Nephron progenitor cell (in vitro differentiated cells): ENCODE data around the gene PLXNA4.

Experiments used
- DNase-seq: peaks from one replicate; pipeline ENCODE4 v3.0.0; 2021
- H3K27ac Mint-ChIP-seq: 2 replicates; pipeline ENCODE4 v1.8.0; 2021; ENCODE audit warnings: mild to moderate bottlenecking, moderate library complexity, mixed read lengths
- H3K27me3 Mint-ChIP-seq: 2 replicates; pipeline ENCODE4 v1.8.0; 2021; ENCODE audit warnings: mild to moderate bottlenecking, low read depth, mixed read lengths; ENCODE audit not compliant: poor library complexity
- H3K36me3 Mint-ChIP-seq: 2 replicates; pipeline ENCODE4 v1.8.0; 2021; ENCODE audit warnings: low read depth, mixed read lengths
- H3K4me1 Mint-ChIP-seq: 2 replicates; pipeline ENCODE4 v1.8.0; 2021; ENCODE audit warnings: mixed read lengths
- H3K4me3 Mint-ChIP-seq: 2 replicates; pipeline ENCODE4 v1.8.0; 2021; ENCODE audit warnings: mild to moderate bottlenecking, moderate library complexity, mixed read lengths
- H3K9me3 Mint-ChIP-seq: 2 replicates; pipeline ENCODE4 v1.8.0; 2021; ENCODE audit warnings: mild to moderate bottlenecking, moderate library complexity, mixed read lengths
- CTCF ChIP-seq: fragments of 200-600 bp; sonication (generic); IDR thresholded peaks from 2 replicates; pipeline ENCODE4 v1.5.0; 2021; ENCODE audit warnings: antibody characterized with exemption

PLXNA4 gene

GRCh38 chr7:132244903-132245480 is 331.3 kb downstream of the PLXNA4 start:
- H3K27ac Mint-ChIP-seq = no peak overlapping the region
- no peak overlapping the region for H3K4me3 Mint-ChIP-seq
- peaks cover 22% of the 10 kb centered on the region for H3K27me3 Mint-ChIP-seq
- DNase-seq = no peak
- no peaks in the 10 kb centered on the region for H3K36me3 Mint-ChIP-seq
- TF ChIP-seq CTCF = no peak
- H3K9me3 Mint-ChIP-seq = peaks cover 21% of the 10 kb centered on the region
- H3K4me1 Mint-ChIP-seq = no peaks in the 10 kb centered on the region

DNA sequence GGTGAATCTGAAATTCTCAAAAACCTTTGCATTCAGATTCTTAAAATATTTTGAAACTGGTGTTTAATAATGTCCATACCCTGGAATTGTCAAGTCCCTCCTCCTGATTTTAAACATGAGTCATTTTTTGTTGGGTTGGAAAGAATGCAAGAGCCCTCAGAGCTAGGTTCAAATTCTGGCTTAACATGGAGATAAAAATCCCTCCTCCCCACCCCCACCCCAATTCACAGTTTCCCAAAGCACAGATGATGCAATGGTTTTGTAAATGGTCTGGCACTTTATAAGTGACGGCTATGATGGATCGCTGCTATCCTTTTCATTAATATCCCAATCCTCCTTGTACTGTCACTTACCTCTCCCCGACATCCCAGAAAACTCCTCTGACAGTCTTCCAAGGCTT is 332.8 kb downstream of the PLXNA4 start:
- Mint-ChIP-seq H3K4me3 (no peak overlapping the region), H3K27ac (no peak overlapping the region), H3K27me3 (peaks cover 21% of the 10 kb centered on the region), H3K9me3 (peaks cover 21% of the 10 kb centered on the region), H3K36me3 (no peaks in the 10 kb centered on the region), H3K4me1 (no peaks in the 10 kb centered on the region)
- TF ChIP-seq CTCF = no peak
- DNase-seq = no peak

GRCh38 chr7:132243051-132243450 is 333.2 kb downstream of the PLXNA4 start:
- TF ChIP-seq CTCF = no peak
- no peak overlapping the region for H3K27ac Mint-ChIP-seq
- no peak for DNase-seq
- no peak overlapping the region for H3K4me3 Mint-ChIP-seq
- H3K27me3 Mint-ChIP-seq = peaks cover 19% of the 10 kb centered on the region
- peaks cover 21% of the 10 kb centered on the region for H3K9me3 Mint-ChIP-seq
- no peaks in the 10 kb centered on the region for H3K4me1 Mint-ChIP-seq
- no peaks in the 10 kb centered on the region for H3K36me3 Mint-ChIP-seq

GRCh38 chr7:132242192-132242812 is 334.0 kb downstream of the PLXNA4 start:
- H3K9me3 Mint-ChIP-seq = peaks cover 21% of the 10 kb centered on the region
- peaks cover 13% of the 10 kb centered on the region for H3K27me3 Mint-ChIP-seq
- H3K4me3 Mint-ChIP-seq = no peak overlapping the region
- no peak for DNase-seq
- no peaks in the 10 kb centered on the region for H3K36me3 Mint-ChIP-seq
- no peak for TF ChIP-seq CTCF
- no peaks in the 10 kb centered on the region for H3K4me1 Mint-ChIP-seq
- no peak overlapping the region for H3K27ac Mint-ChIP-seq

DNA sequence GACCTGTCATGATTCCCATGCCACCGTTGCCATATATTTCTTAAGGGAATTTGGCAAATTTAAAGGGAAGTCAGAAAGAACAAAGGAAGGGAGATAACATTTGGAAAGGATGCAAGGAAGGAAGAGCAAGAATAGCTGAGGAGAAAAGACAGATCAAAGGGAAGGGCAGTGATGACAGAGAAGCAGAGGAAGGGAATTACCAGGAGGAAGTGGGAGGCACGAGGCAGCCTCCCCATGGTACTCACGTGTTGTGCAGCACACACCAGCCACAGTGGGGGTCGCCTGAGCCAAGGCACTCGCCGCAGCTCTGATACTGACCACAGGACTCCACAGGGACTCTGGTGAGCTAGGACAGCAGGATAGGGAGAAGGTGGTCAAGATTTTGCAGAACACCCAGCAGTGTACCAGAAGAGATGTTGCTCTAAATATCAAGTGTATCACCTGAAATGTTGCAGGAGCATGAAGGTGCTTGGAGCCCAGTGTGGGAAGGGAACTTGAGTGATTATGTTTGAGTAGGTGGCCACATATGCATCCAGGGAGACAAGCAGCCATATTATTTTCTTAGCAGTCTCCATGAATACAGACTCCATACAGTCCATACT is 335.3 kb downstream of the PLXNA4 start:
- TF ChIP-seq CTCF = no peak
- peaks cover 19% of the 10 kb centered on the region for H3K27me3 Mint-ChIP-seq

GRCh38 chr7:132240262-132240661 is 336.0 kb downstream of the PLXNA4 start:
- Mint-ChIP-seq H3K27ac (no peak overlapping the region), H3K27me3 (peaks cover 19% of the 10 kb centered on the region), H3K36me3 (no peaks in the 10 kb centered on the region), H3K9me3 (peaks cover 5% of the 10 kb centered on the region), H3K4me1 (peaks cover 10% of the 10 kb centered on the region), H3K4me3 (no peak overlapping the region)
- TF ChIP-seq CTCF = no peak
- DNase-seq = no peak

More for the DNA sequence above, 335.3 kb downstream of the PLXNA4 start:
- H3K36me3 Mint-ChIP-seq = no peaks in the 10 kb centered on the region
- H3K9me3 Mint-ChIP-seq = peaks cover 12% of the 10 kb centered on the region
- DNase-seq = no peak
- H3K4me3 Mint-ChIP-seq = no peak overlapping the region
- peaks cover 5% of the 10 kb centered on the region for H3K4me1 Mint-ChIP-seq
- no peak overlapping the region for H3K27ac Mint-ChIP-seq
